DOHH2 (cell line): Measurements from ENCODE around the gene MEF2B.

ENCODE experiments used
- H3F3A ChIP-seq: fragments of 200-600 bp; sonication (generic), shearing (Covaris generic); 2 replicates; pipeline ENCODE4 v1.6.0; 2016; ENCODE audit warnings: antibody characterized with exemption, mild to moderate bottlenecking; ENCODE audit not compliant: control insufficient read depth, insufficient read depth
- H3K27ac ChIP-seq: fragments of 200-600 bp; sonication (generic); 2 replicates; pipeline ENCODE4 v1.5.1; 2014; ENCODE audit warnings: low read depth, mild to moderate bottlenecking, low read length, moderate library complexity
- H3K27me3 ChIP-seq: fragments of 200-600 bp; sonication (generic); 2 replicates; pipeline ENCODE4 v1.6.1; 2014; ENCODE audit warnings: mild to moderate bottlenecking, low read length, mixed read lengths; ENCODE audit not compliant: control insufficient read depth
- H3K36me3 ChIP-seq: fragments of 200-600 bp; sonication (generic); 2 replicates; pipeline ENCODE4 v1.6.1; 2014; ENCODE audit warnings: mild to moderate bottlenecking, low read length, moderate library complexity, mixed read lengths; ENCODE audit not compliant: control insufficient read depth
- H3K4me1 ChIP-seq: fragments of 200-600 bp; sonication (generic); 2 replicates; pipeline ENCODE4 v1.6.1; 2014; ENCODE audit warnings: mild to moderate bottlenecking, low read length, mixed read lengths; ENCODE audit not compliant: control insufficient read depth
- H3K4me2 ChIP-seq: fragments of 200-600 bp; sonication (generic); 2 replicates; pipeline ENCODE4 v1.6.0; 2014; ENCODE audit warnings: mild to moderate bottlenecking, low read length, moderate library complexity
- H3K4me3 ChIP-seq: fragments of 200-600 bp; sonication (generic); 2 replicates; pipeline ENCODE4 v1.5.1; 2014; ENCODE audit warnings: mild to moderate bottlenecking, low read length, mixed read lengths
- H3K79me2 ChIP-seq: fragments of 200-600 bp; sonication (generic); 2 replicates; pipeline ENCODE4 v1.6.1; 2014; ENCODE audit warnings: mild to moderate bottlenecking, low read length, mixed read lengths; ENCODE audit not compliant: control insufficient read depth
- H3K9me2 ChIP-seq: fragments of 200-600 bp; sonication (generic); replicated peaks from 2 replicates; pipeline ENCODE4 v1.6.1; 2014; ENCODE audit warnings: mild to moderate bottlenecking, low read length, mixed read lengths; ENCODE audit not compliant: control insufficient read depth
- H3K9me3 ChIP-seq: fragments of 200-600 bp; sonication (generic); 2 replicates; pipeline ENCODE4 v1.6.1; 2014; ENCODE audit warnings: antibody characterized with exemption, low read length, mixed read lengths; ENCODE audit not compliant: control insufficient read depth, insufficient read depth
- H4K20me1 ChIP-seq: fragments of 200-600 bp; sonication (generic); 2 replicates; pipeline ENCODE4 v1.6.0; 2014; ENCODE audit warnings: low read depth, mild to moderate bottlenecking, antibody characterized with exemption, low read length, moderate library complexity; ENCODE audit not compliant: control insufficient read depth, insufficient read depth
- EZH2phosphoT487 ChIP-seq: fragments of 200-600 bp; sonication (generic); IDR thresholded peaks from 2 replicates; pipeline ENCODE4 v1.6.1; 2017; ENCODE audit warnings: borderline replicate concordance, mild to moderate bottlenecking, antibody characterized with exemption, low read length, moderate library complexity, mixed read lengths
- TF ChIP-seq, protein P1 (sequence below): fragments of 200-600 bp; sonication (generic); IDR thresholded peaks from one replicate; pipeline ENCODE4 v1.5.1; 2014; ENCODE audit warnings: antibody characterized with exemption, mild to moderate bottlenecking, low read depth, low read length; ENCODE audit not compliant: poor library complexity, severe bottlenecking

MEF2B gene

DNA sequence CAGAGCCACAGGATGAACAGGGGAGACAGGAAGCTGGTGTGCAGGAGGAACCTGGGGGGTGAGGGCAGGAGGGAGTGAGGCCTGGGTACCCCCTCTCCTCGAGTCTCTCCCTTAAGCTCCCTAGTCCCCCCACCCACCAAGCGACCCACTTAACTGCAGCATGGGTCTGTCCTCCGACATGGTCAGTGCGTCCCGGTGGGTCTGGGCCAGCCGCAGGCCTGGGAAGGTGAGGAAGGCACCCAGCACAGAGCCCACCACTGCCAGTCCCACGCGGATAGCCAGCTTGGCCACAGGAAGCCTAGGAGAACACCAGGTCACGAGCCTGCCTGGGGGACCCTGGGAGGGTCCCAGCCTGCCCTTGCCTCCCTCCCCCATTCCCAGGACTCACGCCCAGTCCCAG is 48.7 kb downstream of the MEF2B start:
- Histone ChIP-seq H4K20me1 (no peaks in the 10 kb centered on the region), H3K9me2 (no peaks in the 10 kb centered on the region), H3K36me3 (peaks cover 40% of the 10 kb centered on the region), H3K9me3 (peaks cover 6% of the 10 kb centered on the region; the same call in 1 of the 2 replicates), H3K4me1 (no peaks in the 10 kb centered on the region), H3F3A (0 out of 2 replicates have a peak, but pooled peaks cover 3% of the 10 kb centered on the region), H3K79me2 (no peaks in the 10 kb centered on the region), H3K27me3 (no peaks in the 10 kb centered on the region), H3K4me2 (no peak overlapping the region), H3K4me3 (no peak overlapping the region), H3K27ac (no peak overlapping the region)
- TF ChIP-seq, protein P1, sequence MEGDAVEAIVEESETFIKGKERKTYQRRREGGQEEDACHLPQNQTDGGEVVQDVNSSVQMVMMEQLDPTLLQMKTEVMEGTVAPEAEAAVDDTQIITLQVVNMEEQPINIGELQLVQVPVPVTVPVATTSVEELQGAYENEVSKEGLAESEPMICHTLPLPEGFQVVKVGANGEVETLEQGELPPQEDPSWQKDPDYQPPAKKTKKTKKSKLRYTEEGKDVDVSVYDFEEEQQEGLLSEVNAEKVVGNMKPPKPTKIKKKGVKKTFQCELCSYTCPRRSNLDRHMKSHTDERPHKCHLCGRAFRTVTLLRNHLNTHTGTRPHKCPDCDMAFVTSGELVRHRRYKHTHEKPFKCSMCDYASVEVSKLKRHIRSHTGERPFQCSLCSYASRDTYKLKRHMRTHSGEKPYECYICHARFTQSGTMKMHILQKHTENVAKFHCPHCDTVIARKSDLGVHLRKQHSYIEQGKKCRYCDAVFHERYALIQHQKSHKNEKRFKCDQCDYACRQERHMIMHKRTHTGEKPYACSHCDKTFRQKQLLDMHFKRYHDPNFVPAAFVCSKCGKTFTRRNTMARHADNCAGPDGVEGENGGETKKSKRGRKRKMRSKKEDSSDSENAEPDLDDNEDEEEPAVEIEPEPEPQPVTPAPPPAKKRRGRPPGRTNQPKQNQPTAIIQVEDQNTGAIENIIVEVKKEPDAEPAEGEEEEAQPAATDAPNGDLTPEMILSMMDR, result no peak
- no peak for TF ChIP-seq EZH2phosphoT487

DNA sequence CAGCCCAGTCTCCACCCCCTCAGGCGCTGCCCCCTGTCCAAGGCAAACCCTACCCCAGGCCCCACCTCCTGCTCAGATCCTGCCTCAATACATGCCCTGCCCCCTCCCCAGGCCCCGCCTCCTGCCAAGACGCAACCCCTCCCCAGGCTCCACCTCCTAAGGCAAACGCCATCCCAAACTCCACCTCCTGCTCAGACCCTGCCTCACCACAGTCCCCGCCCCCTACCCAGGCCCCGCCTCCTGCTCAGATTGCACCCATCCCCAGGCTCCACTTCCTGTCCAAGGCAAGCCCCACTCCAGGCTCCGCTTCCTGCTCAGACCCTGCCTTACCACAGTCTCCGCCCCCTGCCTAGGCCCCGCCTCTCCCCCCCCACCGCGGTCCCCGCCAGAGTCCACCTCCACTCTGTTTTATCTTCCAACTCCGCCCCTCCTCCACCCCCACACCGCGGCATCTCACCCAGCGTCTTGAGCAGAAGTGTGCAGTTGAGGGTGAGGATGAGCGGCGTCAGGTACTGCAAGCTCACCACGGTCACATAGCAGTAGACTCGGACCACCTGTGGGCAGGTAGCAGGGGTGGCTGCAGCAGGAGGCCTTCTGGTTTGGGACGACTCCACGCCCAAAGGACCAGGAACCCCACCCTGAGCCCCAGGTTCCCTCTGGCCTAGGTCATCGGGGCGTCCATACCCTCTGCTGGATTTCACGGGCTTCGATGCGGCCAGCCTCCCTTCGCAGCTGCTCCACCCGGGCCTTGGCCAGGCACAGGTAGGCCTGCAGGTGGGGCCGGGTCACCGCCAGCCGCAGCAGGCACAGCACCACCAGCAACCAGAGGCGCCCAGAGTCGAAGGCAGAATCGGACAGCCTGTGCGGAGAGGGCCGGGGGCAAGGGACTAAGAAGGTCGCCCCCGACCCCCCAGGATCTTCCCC is 49.5 kb downstream of the MEF2B start:
- Histone ChIP-seq H3K4me2 (no peak overlapping the region), H3K27ac (no peak overlapping the region)
- TF ChIP-seq EZH2phosphoT487, result no peak
- TF ChIP-seq, protein P1, result no peak

DNA sequence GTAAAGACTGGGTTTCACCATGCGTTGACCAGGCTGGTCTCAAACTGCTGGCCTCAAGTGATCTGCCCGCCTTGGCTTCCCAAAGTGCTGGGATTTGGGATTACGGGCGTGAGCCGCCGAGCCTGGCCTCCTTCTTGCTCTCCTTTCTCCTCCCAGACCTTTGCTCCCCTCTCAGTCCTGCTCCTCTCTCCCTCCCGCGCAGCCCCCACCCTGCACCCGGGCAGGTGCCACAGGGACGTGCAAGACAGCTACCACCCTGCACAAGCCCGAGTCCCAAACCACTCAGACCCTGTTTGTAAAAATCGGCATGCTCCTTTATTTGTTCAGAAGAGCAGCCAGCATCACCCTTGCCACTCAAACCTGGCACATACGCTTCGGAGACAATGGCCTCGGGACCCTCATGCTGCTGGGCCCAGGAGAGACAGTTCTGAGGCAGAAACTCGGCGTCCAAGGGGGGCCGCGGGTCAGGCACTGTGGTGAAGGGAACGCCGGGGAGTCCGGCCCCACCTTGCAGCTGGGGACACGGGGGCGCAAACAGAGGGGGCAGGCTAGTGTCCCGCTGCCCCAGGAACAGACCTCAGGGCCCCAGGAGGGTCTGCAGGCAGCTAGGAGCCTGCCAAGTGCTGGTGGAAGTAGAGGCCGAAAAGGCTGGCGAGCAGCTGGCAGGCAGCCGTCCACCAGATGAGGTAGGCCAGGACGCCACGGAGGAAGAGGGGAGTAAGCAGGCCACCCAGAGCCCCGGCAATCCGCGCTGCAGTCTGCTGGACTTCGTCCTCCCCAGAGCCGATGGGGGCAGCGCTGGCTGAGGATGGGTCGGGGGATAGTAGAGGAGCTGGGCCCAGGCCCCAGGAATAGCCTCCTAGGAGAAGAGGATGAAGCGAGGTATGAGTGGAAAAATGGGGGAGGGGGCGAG is 50.5 kb downstream of the MEF2B start:
- Histone ChIP-seq H3K4me2 (no peak overlapping the region), H3F3A (0 out of 2 replicates have a peak, but pooled peaks cover 3% of the 10 kb centered on the region), H3K27me3 (no peaks in the 10 kb centered on the region), H3K9me3 (peaks cover 6% of the 10 kb centered on the region; the same call in 1 of the 2 replicates), H4K20me1 (no peaks in the 10 kb centered on the region), H3K4me3 (no peak overlapping the region), H3K4me1 (no peaks in the 10 kb centered on the region), H3K36me3 (peaks cover 40% of the 10 kb centered on the region), H3K27ac (no peak overlapping the region), H3K9me2 (no peaks in the 10 kb centered on the region), H3K79me2 (no peaks in the 10 kb centered on the region)
- TF ChIP-seq EZH2phosphoT487, result no peak
- TF ChIP-seq, protein P1, result no peak

More for the DNA sequence above, 49.5 kb downstream of the MEF2B start:
- Histone ChIP-seq H3K9me3 (peaks cover 6% of the 10 kb centered on the region; the same call in 1 of the 2 replicates), H3K27me3 (no peaks in the 10 kb centered on the region), H3K9me2 (no peaks in the 10 kb centered on the region), H4K20me1 (no peaks in the 10 kb centered on the region), H3K4me3 (no peak overlapping the region), H3K36me3 (peaks cover 40% of the 10 kb centered on the region), H3K4me1 (no peaks in the 10 kb centered on the region), H3K79me2 (no peaks in the 10 kb centered on the region), H3F3A (0 out of 2 replicates have a peak, but pooled peaks cover 3% of the 10 kb centered on the region)
